K562 (cell line): ENCODE results near the gene SCGB1D1. TPM values are rescaled to one million over a fixed set of nuclear protein-coding genes. Genes with fewer than 3 reads are reported as not detected.

Experiments
- ATAC-seq: fragments of 200-7000 bp; cut with Tn5 transposase; 3 replicates; pipeline ENCODE4 v1.9.1; 2020; ENCODE audit warnings: moderate library complexity
- BruUV-seq: library from RNA; stranded (reverse); fragments of 400-500 nt; replicated peaks from 2 replicates; lab custom pipeline; 2021; lab: Mats Ljungman, UMichigan
- CTCF ChIA-PET: fragments of 300-600 bp; formaldehyde crosslinking; extraction: SDS; loops from one replicate; lab custom pipeline; 2021; ENCODE audit warnings: low intra/inter-chr PET ratio; lab: Yijun Ruan, JAX
- POLR2A ChIA-PET: fragments of 300-600, 350-650 bp; sonication (Branson Sonifier 250); formaldehyde crosslinking; extraction: SDS; loops from one replicate; lab custom pipeline; 2021; ENCODE audit warnings: antibody characterized with exemption, inconsistent platforms; lab: Yijun Ruan, JAX
- DNase-seq, 4 experiments: peaks; one replicate each; pipeline versions ENCODE4 v3.0.0 to v3.0.0-alpha.2; 2011 to 2018; ENCODE audit warnings: low spot score in 3 of 4, mixed read lengths in 3 of 4; ENCODE audit errors: extremely low read depth in 1 of 4
- FAIRE-seq: peaks from 2 replicates; lab custom pipeline; 2011; peaks lifted over from hg19 to GRCh38; lab: Jason Lieb, UNC
- H2AFZ ChIP-seq: 2 replicates; pipeline ENCODE4 v1.6.0; 2011; ENCODE audit warnings: low read depth, low read length, control low read depth, inconsistent platforms
- H3K27ac ChIP-seq: fragments of 200-600 bp; 3 replicates; pipeline ENCODE4 v1.8.0; 2011; ENCODE audit warnings: low read depth, mild to moderate bottlenecking, control low read depth, inconsistent platforms, low read length, moderate library complexity, mixed read lengths; ENCODE audit errors: extremely low read depth
- H3K27me3 ChIP-seq, 2 experiments: fragments of 300-600 bp in 1 of 2; 2 replicates in 1 of 2; 3 replicates in 1 of 2; pipeline versions ENCODE4 v1.6.0 to v1.8.0; 2011; ENCODE audit warnings: inconsistent platforms in 2 of 2, low read length in 2 of 2, mild to moderate bottlenecking in 1 of 2, mixed read lengths in 1 of 2, moderate library complexity in 1 of 2; ENCODE audit not compliant: control insufficient read depth in 2 of 2, insufficient read depth in 2 of 2
- H3K36me3 ChIP-seq: fragments of 300-600 bp; 3 replicates; pipeline ENCODE4 v1.8.0; 2011; ENCODE audit warnings: mild to moderate bottlenecking, low read length, inconsistent platforms; ENCODE audit not compliant: control insufficient read depth, insufficient read depth
- H3K4me1 ChIP-seq, 2 experiments: fragments of 200-600 bp in 1 of 2; replicated peaks in 1 of 2; 2 replicates in 1 of 2; 3 replicates in 1 of 2; pipeline versions ENCODE4 v1.5.1 to v1.8.0; 2011; ENCODE audit warnings: inconsistent platforms in 2 of 2, low read length in 2 of 2, mild to moderate bottlenecking in 1 of 2, mixed read lengths in 1 of 2, moderate library complexity in 1 of 2; ENCODE audit not compliant: control insufficient read depth in 2 of 2, insufficient read depth in 2 of 2
- H3K4me2 ChIP-seq: 2 replicates; pipeline ENCODE4 v1.6.1; 2011; ENCODE audit warnings: low read length, control low read depth, inconsistent platforms, mixed read lengths; ENCODE audit not compliant: insufficient read depth
- H3K4me3 ChIP-seq: fragments of 200-600 bp; sonication (generic), shearing (Covaris generic); 2 replicates; pipeline ENCODE4 v1.5.1; 2016; ENCODE audit warnings: control low read depth, inconsistent platforms
- H3K79me2 ChIP-seq: fragments of 200-600 bp; 3 replicates; pipeline ENCODE4 v1.8.0; 2011; ENCODE audit warnings: low read length, inconsistent platforms; ENCODE audit not compliant: control insufficient read depth, insufficient read depth
- H3K9ac ChIP-seq, 2 experiments: 2 replicates each; pipeline versions ENCODE4 v1.6.0 to v1.6.1; 2011; ENCODE audit warnings: low read depth in 2 of 2, low read length in 2 of 2, control low read depth in 1 of 2, inconsistent platforms in 1 of 2, mild to moderate bottlenecking in 1 of 2, mixed read lengths in 1 of 2; ENCODE audit not compliant: insufficient read depth in 1 of 2
- H3K9me1 ChIP-seq: one replicate; pipeline ENCODE4 v1.6.0; 2011; ENCODE audit warnings: inconsistent platforms, mild to moderate bottlenecking, low read length, moderate library complexity; ENCODE audit not compliant: control insufficient read depth, insufficient read depth
- H3K9me3 ChIP-seq: replicated peaks from 2 replicates; pipeline ENCODE4 v1.5.1; 2011; ENCODE audit warnings: low read depth, low read length, inconsistent platforms; ENCODE audit not compliant: control insufficient read depth, insufficient read depth
- H4K20me1 ChIP-seq: replicated peaks from 2 replicates; pipeline ENCODE4 v1.6.1; 2011; ENCODE audit warnings: low read length, inconsistent platforms, mixed read lengths; ENCODE audit not compliant: control insufficient read depth, insufficient read depth
- EHMT2 ChIP-seq: fragments of 450-650 bp; IDR thresholded peaks from 2 replicates; pipeline ENCODE4 v1.6.1; 2018; ENCODE audit warnings: antibody characterized with exemption
- GTF3C2 ChIP-seq: IDR thresholded peaks from 3 replicates; pipeline ENCODE4 v1.6.1; 2011; ENCODE audit warnings: borderline replicate concordance, mild to moderate bottlenecking, moderate library complexity; ENCODE audit not compliant: insufficient read length; ENCODE audit errors: extremely low read depth
- HBP1 ChIP-seq: fragments of 450-650 bp; formaldehyde crosslinking; IDR thresholded peaks from 2 replicates; pipeline ENCODE4 v1.4.0; 2022; ENCODE audit warnings: missing genetic modification characterization
- HDAC1 ChIP-seq, 2 experiments: fragments of 450-650 bp; IDR thresholded peaks; 2 replicates each; pipeline ENCODE4 v1.6.1; 2016 to 2017; ENCODE audit warnings: inconsistent platforms in 1 of 2, mild to moderate bottlenecking in 1 of 2, moderate library complexity in 1 of 2
- HLTF ChIP-seq: fragments of 450-650 bp; IDR thresholded peaks from 2 replicates; pipeline ENCODE4 v1.6.1; 2016
- OTX1 ChIP-seq: fragments of 450-650 bp; formaldehyde crosslinking; IDR thresholded peaks from 2 replicates; pipeline ENCODE4 v1.4.0; 2022; ENCODE audit warnings: mild to moderate bottlenecking
- XRCC3 ChIP-seq: fragments of 450-650 bp; IDR thresholded peaks from 2 replicates; pipeline ENCODE4 v1.6.1; 2017; ENCODE audit warnings: mild to moderate bottlenecking, moderate library complexity
- ZNF699 ChIP-seq: fragments of 250-450 bp; sonication (Bioruptor Pico); IDR thresholded peaks from 2 replicates; pipeline ENCODE4 v1.8.0; 2021; ENCODE audit warnings: mild to moderate bottlenecking, moderate library complexity; ENCODE audit not compliant: insufficient replicate concordance
- WGBS: fragments of 100-300 bp; shearing (Covaris generic); methylation state at CpG from one replicate; pipeline ENCODE4 v1.1.6; 2016; ENCODE audit warnings: low coverage, mixed read lengths; ENCODE audit not compliant: insufficient coverage; ENCODE audit errors: missing lambda C conversion rate; 5-methylcytosine and 5-hydroxymethylcytosine counted together
- in situ Hi-C: fragments of 300-500 bp; cut with MboI; formaldehyde crosslinking; loops from 4 replicates; pipeline ENCODE4 v1.15.0; 2018; ENCODE audit warnings: inconsistent platforms, mixed read lengths
- intact Hi-C: fragments of 100-400 bp; cut with micrococcal nuclease; formaldehyde crosslinking; loops from 2 replicates; pipeline ENCODE4 v1.14.2; 2022
- polyA plus RNA-seq, 8 experiments: library from polyadenylated mRNA; depleted of rRNA in 4 of 8; stranded (reverse) in 5 of 8; unstranded in 3 of 8; fragments of >200 nt; fragmentation: Nextera tagmentation in 2 of 8; fragmentation: Illumina TruSeq in 1 of 8; extraction: Ambion mirVana in 2 of 8; extraction: Trizol in 1 of 8; gene quantifications; 2 replicates each; pipeline versions ENCODE4 v1.2.1 to v1.2.3, GENCODE V29; 2011 to 2014; ENCODE audit warnings: inconsistent platforms in 1 of 8, missing spikeins in 1 of 8
- total RNA-seq, 7 experiments: library from RNA; depleted of rRNA in 6 of 7; stranded (reverse); fragments of >200 nt in 6 of 7; fragmentation: Illumina TruSeq in 2 of 7; extraction: Trizol in 2 of 7; gene quantifications; 2 replicates each; pipeline versions ENCODE4 v1.2.1 to v1.2.3, GENCODE V29; 2011 to 2021; ENCODE audit warnings: low replicate concordance in 1 of 7

The SCGB1D1 gene
- total and polyA plus RNA-seq, 9 of the 15 experiments (the other 6 are each of a cell fraction or from before 2014, with no cell fraction given) = not detected

- no peak for DNase-seq
- intact Hi-C loops (no loop called here), in situ Hi-C loops (no loop called here)
- 0% methylated on average over 2 of the region's 4 CpGs for WGBS
- FAIRE-seq = no peak
- H3K27me3 ChIP-seq = peaks cover 0 to 21% of the 10 kb centered on the region in 2 experiments; a peak in 3 of 5 replicates
- no peaks in the 10 kb centered on the region for H3K9me3 ChIP-seq
- BruUV-seq = no TSS peak
- ChIA-PET POLR2A (interaction anchor here (0.7 kb wide), 1 partner anchor 71 kb away, joined by 3 read pairs; no protein-coding TSS in a partner anchor), CTCF (no interaction called here)
- H2AFZ ChIP-seq = no peak overlapping the region
- H3K36me3 ChIP-seq = no peaks in the 10 kb centered on the region
- H3K79me2 ChIP-seq = no peaks in the 10 kb centered on the region
- no peaks in the 10 kb centered on the region for H3K4me1 ChIP-seq
- ATAC-seq = no peak
- TF ChIP-seq GTF3C2 (no peak), EHMT2 (peak; percentile 48; the same call in 1 of the 2 replicates), ZNF699 (CRISPR knock-in tag) (no peak), XRCC3 (no peak), OTX1 (CRISPR knock-in tag) (peak; percentile 58; the same call in 1 of the 2 replicates), HDAC1 (IDR thresholded peaks at IDR 0.05) (0 out of 4 replicates have a peak, but pooled peaks of 1 of the 2 experiments have one; percentile 17), HBP1 (CRISPR knock-in tag) (0 out of 2 replicates have a peak, but pooled peaks have one; percentile 54), HLTF (0 out of 2 replicates have a peak, but pooled peaks have one; percentile 28)
- no peak overlapping the region for H3K4me3 ChIP-seq
- no peak overlapping the region for H3K4me2 ChIP-seq
- no peaks in the 10 kb centered on the region for H4K20me1 ChIP-seq
- no peak overlapping the region for H3K9ac ChIP-seq
- H3K27ac ChIP-seq = no peak overlapping the region
- no peaks in the 10 kb centered on the region for H3K9me1 ChIP-seq
Observed at GRCh38 chr11:62237499-62237898, 47.5 kb downstream of the SCGB1D1 start.
